Right ventricle myocardium inferior (tissue), 1 donor: ENCODE data around the gene GGNBP2. TPM values are rescaled to one million over a fixed set of nuclear protein-coding genes. Genes with fewer than 3 reads are reported as not detected.
A peak's percentile ranks its signal among the peaks of the same experiment; 100 is the strongest.

ENCODE experiments used
- ATAC-seq: fragments of 200-7000 bp; cut with Tn5 transposase; one replicate; pipeline ENCODE4 v1.9.1; 2020; ENCODE audit warnings: mild to moderate bottlenecking, moderate library complexity
- DNase-seq: peaks from one replicate; pipeline ENCODE4 v3.0.0; 2021; ENCODE audit errors: missing footprints
- intact Hi-C: fragments of 100-400 bp; cut with DNase I; formaldehyde crosslinking; loops from one replicate; pipeline ENCODE4 v1.11.0; 2022
- total RNA-seq: library from RNA; stranded (reverse); fragmentation: NEBNext Ultra II Directional; extraction: Animal tissue kit (Norgen Biotek cat#: 25700); gene quantifications from one replicate; pipeline ENCODE4 v1.2.1, GENCODE V29; 2021
- donor health status: DM: no; HTN: yes; CAD: no; lungs with severe emphysema.

The GGNBP2 gene
- total RNA-seq, 1 donor from 2014 or later: 44.5 TPM

GRCh38 chr17:36612323-36612722 lies 67.6 kb downstream of the GGNBP2 start:
- ATAC-seq: peak; percentile 29
- DNase-seq: no peak
- intact Hi-C loops: no loop called here

GRCh38 chr17:36613155-36613554 lies 68.4 kb downstream of the GGNBP2 start:
- no peak for DNase-seq
- no peak for ATAC-seq
- intact Hi-C loops: no loop called here

GRCh38 chr17:36614081-36614480 lies 69.4 kb downstream of the GGNBP2 start:
- intact Hi-C loops: no loop called here
- no peak for ATAC-seq
- DNase-seq: no peak

GRCh38 chr17:36614933-36615332 lies 70.2 kb downstream of the GGNBP2 start:
- ATAC-seq: no peak
- intact Hi-C loops: no loop called here
- no peak for DNase-seq

GRCh38 chr17:36616061-36617029 lies 71.6 kb downstream of the GGNBP2 start:
- ATAC-seq: no peak
- DNase-seq: no peak
- intact Hi-C loops: no loop called here

GRCh38 chr17:36617773-36618172 lies 73.1 kb downstream of the GGNBP2 start:
- intact Hi-C loops: no loop called here
- DNase-seq (no peak), ATAC-seq (no peak)

GRCh38 chr17:36623281-36623680 lies 78.6 kb downstream of the GGNBP2 start:
- intact Hi-C loops: no loop called here
- DNase-seq: no peak
- ATAC-seq: no peak

- ATAC-seq: no peak
- no peak for DNase-seq
- intact Hi-C loops: no loop called here
These were observed 80.5 kb downstream of the GGNBP2 start for GRCh38 chr17:36625188-36625587.

- intact Hi-C loops: no loop called here
- no peak for DNase-seq
- no peak for ATAC-seq
These were observed 82.4 kb downstream of the GGNBP2 start for GRCh38 chr17:36627101-36627500.

GRCh38 chr17:36628576-36628975 lies 83.9 kb downstream of the GGNBP2 start:
- no peak for DNase-seq
- ATAC-seq: no peak
- intact Hi-C loops: loop anchor here (2.0 kb wide), 1 partner anchor 612 kb away; no protein-coding TSS in a partner anchor

GRCh38 chr17:36629252-36629847 lies 84.6 kb downstream of the GGNBP2 start:
- ATAC-seq: peak; percentile 81
- intact Hi-C loops: loop anchor here (1.0 to 2.0 kb wide), 2 partner anchors 418 to 611 kb away; no protein-coding TSS in a partner anchor

GRCh38 chr17:36629970-36630502 lies 85.3 kb downstream of the GGNBP2 start:
- ATAC-seq (no peak), DNase-seq (no peak)
- intact Hi-C loops: loop anchor here (1.0 to 2.0 kb wide), 2 partner anchors 417 to 611 kb away; no protein-coding TSS in a partner anchor

More at GRCh38 chr17:36629252-36629847, 84.6 kb downstream of the GGNBP2 start:
- DNase-seq: peak; percentile 77

- DNase-seq (no peak), ATAC-seq (no peak)
- intact Hi-C loops: no loop called here
These were observed 86.3 kb downstream of the GGNBP2 start for GRCh38 chr17:36631022-36631421.

GRCh38 chr17:36632916-36633771 lies 88.4 kb downstream of the GGNBP2 start:
- no peak for ATAC-seq
- intact Hi-C loops: no loop called here
- DNase-seq: no peak

Other genes with a start within 250 kb of the GGNBP2 start
- gene TBC1D3G, start 221.0 kb upstream of the GGNBP2 start, total RNA-seq: not detected
- not detected for gene TBC1D3H, start 156.5 kb upstream of the GGNBP2 start, total RNA-seq
- gene ZNHIT3, start 58.2 kb upstream of the GGNBP2 start, total RNA-seq: 21.3 TPM
- 16.1 TPM for gene MYO19, start 10.1 kb upstream of the GGNBP2 start, total RNA-seq
- gene PIGW, start 9.9 kb upstream of the GGNBP2 start, total RNA-seq: 5.8 TPM
- 15.7 TPM for gene DHRS11, start 47.0 kb downstream of the GGNBP2 start, total RNA-seq
- 9.4 TPM for gene MRM1, start 56.7 kb downstream of the GGNBP2 start, total RNA-seq